DMS 273 (cell line): ENCODE data around the gene ZNF346.
A peak's percentile ranks its signal among the peaks of the same experiment; 100 is the strongest.

ENCODE experiments used
- DNase-seq: peaks from one replicate; lab custom pipeline; 2025; ENCODE audit not compliant: unreplicated experiment; lab: John Stamatoyannopoulos, UW

The ZNF346 gene

GRCh38 chr5:177113566-177114424, 91.3 kb downstream of the ZNF346 start:
- DNase-seq = peak; percentile 86

GRCh38 chr5:177116631-177117373, 94.3 kb downstream of the ZNF346 start:
- no peak for DNase-seq

- DNase-seq = no peak
Observed at GRCh38 chr5:177117441-177118045, 95.0 kb downstream of the ZNF346 start.

- no peak for DNase-seq
Observed at GRCh38 chr5:177122566-177122965, 100.1 kb downstream of the ZNF346 start.

GRCh38 chr5:177123789-177124485, 101.4 kb downstream of the ZNF346 start:
- DNase-seq = no peak

GRCh38 chr5:177124486-177124991, 102.0 kb downstream of the ZNF346 start:
- no peak for DNase-seq

GRCh38 chr5:177126771-177127170, 104.3 kb downstream of the ZNF346 start:
- no peak for DNase-seq

GRCh38 chr5:177128551-177128981, 106.1 kb downstream of the ZNF346 start:
- DNase-seq = no peak

GRCh38 chr5:177130211-177131018, 107.9 kb downstream of the ZNF346 start:
- no peak for DNase-seq
